ENCODE results near the gene ADGRA3.

DNA sequence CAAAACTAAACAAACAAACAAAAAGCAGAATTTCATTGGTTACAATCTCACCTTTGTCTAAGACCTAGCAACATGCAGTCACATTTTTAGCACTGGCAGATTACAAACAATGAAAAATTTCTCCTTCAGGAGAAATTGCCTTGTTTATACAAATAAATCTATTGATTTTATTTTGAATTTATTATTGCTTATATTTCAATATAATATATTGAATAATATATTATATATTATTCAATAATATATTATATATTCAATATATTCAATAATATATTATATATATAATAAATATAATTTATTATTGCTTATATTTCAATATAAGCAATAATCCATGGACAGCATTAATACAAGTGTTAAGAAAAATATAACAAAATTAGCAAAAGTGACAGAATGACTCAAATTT lies 131.7 kb downstream of the ADGRA3 start:
- TF ChIP-seq, protein P1, sequence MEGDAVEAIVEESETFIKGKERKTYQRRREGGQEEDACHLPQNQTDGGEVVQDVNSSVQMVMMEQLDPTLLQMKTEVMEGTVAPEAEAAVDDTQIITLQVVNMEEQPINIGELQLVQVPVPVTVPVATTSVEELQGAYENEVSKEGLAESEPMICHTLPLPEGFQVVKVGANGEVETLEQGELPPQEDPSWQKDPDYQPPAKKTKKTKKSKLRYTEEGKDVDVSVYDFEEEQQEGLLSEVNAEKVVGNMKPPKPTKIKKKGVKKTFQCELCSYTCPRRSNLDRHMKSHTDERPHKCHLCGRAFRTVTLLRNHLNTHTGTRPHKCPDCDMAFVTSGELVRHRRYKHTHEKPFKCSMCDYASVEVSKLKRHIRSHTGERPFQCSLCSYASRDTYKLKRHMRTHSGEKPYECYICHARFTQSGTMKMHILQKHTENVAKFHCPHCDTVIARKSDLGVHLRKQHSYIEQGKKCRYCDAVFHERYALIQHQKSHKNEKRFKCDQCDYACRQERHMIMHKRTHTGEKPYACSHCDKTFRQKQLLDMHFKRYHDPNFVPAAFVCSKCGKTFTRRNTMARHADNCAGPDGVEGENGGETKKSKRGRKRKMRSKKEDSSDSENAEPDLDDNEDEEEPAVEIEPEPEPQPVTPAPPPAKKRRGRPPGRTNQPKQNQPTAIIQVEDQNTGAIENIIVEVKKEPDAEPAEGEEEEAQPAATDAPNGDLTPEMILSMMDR (conservative IDR thresholded peaks at IDR 0.05; ENCODE audit: low read depth, low read length) = no peak
- no peak for TF ChIP-seq EZH2 (IDR thresholded peaks at IDR 0.05; ENCODE audit: borderline replicate concordance, low read depth, low read length, poor library complexity, severe bottlenecking)

Measured in A673 (cell line).